Osteocyte (in vitro differentiated cells): ENCODE data around the gene GCA. TPM values are rescaled to one million over a fixed set of nuclear protein-coding genes. Genes with fewer than 3 reads are reported as not detected.

ENCODE experiments used
- DNase-seq: peaks from one replicate; pipeline ENCODE4 v3.0.0; 2021; ENCODE audit warnings: mixed read lengths; ENCODE audit not compliant: unreplicated experiment; ENCODE audit errors: extremely low spot score
- H3K27ac Mint-ChIP-seq: one replicate; pipeline ENCODE4 v1.8.0; 2021; ENCODE audit warnings: mild to moderate bottlenecking, mixed read lengths; ENCODE audit not compliant: unreplicated experiment
- H3K27me3 Mint-ChIP-seq: one replicate; pipeline ENCODE4 v1.8.0; 2021; ENCODE audit warnings: mixed read lengths; ENCODE audit not compliant: unreplicated experiment
- H3K36me3 Mint-ChIP-seq: one replicate; pipeline ENCODE4 v1.8.0; 2021; ENCODE audit warnings: mixed read lengths; ENCODE audit not compliant: unreplicated experiment
- H3K4me1 Mint-ChIP-seq: one replicate; pipeline ENCODE4 v1.8.0; 2021; ENCODE audit warnings: mixed read lengths; ENCODE audit not compliant: unreplicated experiment
- H3K4me3 Mint-ChIP-seq: one replicate; pipeline ENCODE4 v1.8.0; 2021; ENCODE audit warnings: mild to moderate bottlenecking, moderate library complexity, mixed read lengths; ENCODE audit not compliant: unreplicated experiment
- H3K9me3 Mint-ChIP-seq: one replicate; pipeline ENCODE4 v1.8.0; 2021; ENCODE audit warnings: mixed read lengths; ENCODE audit not compliant: unreplicated experiment
- total RNA-seq: library from RNA; stranded (reverse); gene quantifications from 2 replicates; pipeline ENCODE4 v1.2.1, GENCODE V29; 2021
- TF ChIP-seq, protein P1 (sequence below): fragments of 200-600 bp; sonication (generic); IDR thresholded peaks from 2 replicates; pipeline ENCODE4 v1.5.0; 2021; ENCODE audit warnings: antibody characterized with exemption, mild to moderate bottlenecking, moderate library complexity

GCA gene
- total RNA-seq, 1 donor from 2014 or later: 4.0 TPM

DNA sequence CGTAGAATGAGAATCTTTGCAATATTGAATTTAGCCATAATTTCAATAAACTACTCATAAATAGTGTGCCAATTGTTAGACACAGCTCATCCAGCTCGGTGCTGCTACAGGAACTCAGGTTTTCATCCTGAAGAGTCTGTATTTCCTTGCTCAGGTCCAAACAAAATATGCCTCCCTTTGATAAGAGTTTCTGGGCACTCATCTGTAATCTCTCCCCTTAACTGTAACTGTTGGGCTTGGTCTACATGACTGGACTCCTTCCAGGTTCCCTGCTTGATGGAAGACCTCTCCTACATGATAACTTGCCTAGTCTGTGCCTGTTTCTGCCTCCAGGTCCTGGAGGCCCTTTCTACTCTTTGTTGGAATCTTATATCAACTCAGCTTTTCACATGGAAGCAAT, 57.9 kb downstream of the GCA start:
- no peaks in the 10 kb centered on the region for H3K4me1 Mint-ChIP-seq
- peaks cover 28% of the 10 kb centered on the region for H3K27me3 Mint-ChIP-seq
- no peak overlapping the region for H3K4me3 Mint-ChIP-seq
- TF ChIP-seq, protein P1, sequence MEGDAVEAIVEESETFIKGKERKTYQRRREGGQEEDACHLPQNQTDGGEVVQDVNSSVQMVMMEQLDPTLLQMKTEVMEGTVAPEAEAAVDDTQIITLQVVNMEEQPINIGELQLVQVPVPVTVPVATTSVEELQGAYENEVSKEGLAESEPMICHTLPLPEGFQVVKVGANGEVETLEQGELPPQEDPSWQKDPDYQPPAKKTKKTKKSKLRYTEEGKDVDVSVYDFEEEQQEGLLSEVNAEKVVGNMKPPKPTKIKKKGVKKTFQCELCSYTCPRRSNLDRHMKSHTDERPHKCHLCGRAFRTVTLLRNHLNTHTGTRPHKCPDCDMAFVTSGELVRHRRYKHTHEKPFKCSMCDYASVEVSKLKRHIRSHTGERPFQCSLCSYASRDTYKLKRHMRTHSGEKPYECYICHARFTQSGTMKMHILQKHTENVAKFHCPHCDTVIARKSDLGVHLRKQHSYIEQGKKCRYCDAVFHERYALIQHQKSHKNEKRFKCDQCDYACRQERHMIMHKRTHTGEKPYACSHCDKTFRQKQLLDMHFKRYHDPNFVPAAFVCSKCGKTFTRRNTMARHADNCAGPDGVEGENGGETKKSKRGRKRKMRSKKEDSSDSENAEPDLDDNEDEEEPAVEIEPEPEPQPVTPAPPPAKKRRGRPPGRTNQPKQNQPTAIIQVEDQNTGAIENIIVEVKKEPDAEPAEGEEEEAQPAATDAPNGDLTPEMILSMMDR: no peak
- DNase-seq: no peak
- H3K27ac Mint-ChIP-seq: no peak overlapping the region
- H3K9me3 Mint-ChIP-seq: no peaks in the 10 kb centered on the region
- H3K36me3 Mint-ChIP-seq: no peaks in the 10 kb centered on the region

DNA sequence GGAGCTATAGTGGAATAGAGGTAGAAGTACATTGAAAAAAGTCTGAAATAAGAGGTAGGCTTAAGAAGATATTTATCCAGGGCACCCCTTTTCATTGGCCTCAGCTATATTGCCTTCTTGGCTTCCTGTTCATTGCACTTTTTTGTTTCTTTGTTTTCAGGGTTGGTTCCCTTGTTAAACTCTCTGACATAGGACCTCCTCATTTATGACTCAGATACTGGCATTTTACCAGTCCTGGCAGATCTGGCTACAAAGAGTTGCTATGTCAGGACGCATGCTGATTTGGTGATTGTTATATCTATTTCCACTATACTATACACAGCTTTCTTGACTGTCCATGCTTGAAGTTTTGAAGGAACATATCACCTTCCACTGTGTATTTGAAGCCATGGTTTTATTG, 60.0 kb downstream of the GCA start:
- no peaks in the 10 kb centered on the region for H3K9me3 Mint-ChIP-seq
- TF ChIP-seq, protein P1: no peak
- DNase-seq: no peak
- H3K4me1 Mint-ChIP-seq: no peaks in the 10 kb centered on the region
- H3K27ac Mint-ChIP-seq: no peak overlapping the region
- H3K27me3 Mint-ChIP-seq: peaks cover 27% of the 10 kb centered on the region
- H3K4me3 Mint-ChIP-seq: no peak overlapping the region
- H3K36me3 Mint-ChIP-seq: no peaks in the 10 kb centered on the region

Other genes starting within 250 kb of the GCA start
- gene GCG, start 191.9 kb upstream of the GCA start, total RNA-seq: 0.57 TPM in 1 of 2 replicates, not detected in the other
- 36.4 and 38.1 TPM in 2 replicates for gene FAP, start 100.7 kb upstream of the GCA start, total RNA-seq
- 5.4 and 6.4 TPM in 2 replicates for gene IFIH1, start 25.4 kb upstream of the GCA start, total RNA-seq